AG04449 (cell line): Measurements from ENCODE around the gene TES.

Experiments used
- CTCF ChIA-PET: fragments of 350-600 bp; formaldehyde crosslinking; extraction: SDS; loops from one replicate; lab custom pipeline; 2021; ENCODE audit warnings: antibody characterized with exemption; lab: Yijun Ruan, JAX
- POLR2A ChIA-PET: fragments of 400-600, 350-600 bp; formaldehyde crosslinking; extraction: SDS; loops from one replicate; lab custom pipeline; 2020; ENCODE audit warnings: antibody characterized with exemption, inconsistent platforms; lab: Yijun Ruan, JAX
- DNase-seq: peaks from one replicate; pipeline ENCODE4 v3.0.0-alpha.2; 2010; ENCODE audit warnings: low read depth, low spot score
- H3K4me3 ChIP-seq: 2 replicates; pipeline ENCODE4 v1.5.1; 2011; ENCODE audit warnings: low read depth, mild to moderate bottlenecking, control low read depth, low read length
- CTCF ChIP-seq: IDR thresholded peaks from one replicate; pipeline ENCODE4 v1.5.1; 2011; ENCODE audit warnings: mild to moderate bottlenecking, moderate library complexity, low read length, control low read depth, inconsistent platforms; ENCODE audit not compliant: insufficient read depth; ENCODE audit errors: missing control alignments

TES gene

DNA sequence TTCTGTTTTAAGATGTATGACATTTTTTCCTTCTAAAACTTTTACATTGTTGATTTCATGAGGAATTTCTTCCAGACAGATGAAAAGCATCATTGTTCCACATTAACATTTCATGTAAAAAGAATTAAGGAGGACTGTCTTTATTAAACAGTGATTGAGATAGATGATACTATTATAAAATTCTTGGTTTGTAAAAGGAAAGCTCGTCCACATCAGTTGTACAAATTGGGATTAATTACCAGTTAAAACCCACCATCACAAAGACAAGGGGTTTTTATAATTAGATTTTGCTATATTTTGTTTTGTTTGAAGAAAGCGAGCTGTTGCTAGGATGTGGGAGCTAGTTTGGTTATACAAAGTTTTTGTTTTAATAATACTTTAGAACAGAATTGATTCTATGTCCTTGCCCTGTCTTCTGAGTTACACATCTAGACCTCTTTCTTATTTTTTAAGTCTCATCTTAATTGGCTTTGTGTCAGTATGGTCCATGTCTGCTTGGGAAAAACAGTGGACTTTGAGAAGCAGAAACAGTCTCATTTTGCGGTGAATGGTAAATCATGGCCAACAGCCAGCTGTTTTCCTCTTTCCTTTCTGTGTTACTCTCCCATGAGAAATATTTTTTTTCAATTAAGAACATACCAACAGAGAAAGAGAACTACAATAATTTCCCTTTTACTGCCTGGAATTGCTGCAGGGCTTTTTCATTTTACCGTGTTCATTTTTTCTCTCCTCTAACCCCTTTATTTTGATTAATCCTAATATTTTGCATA, 3.2 kb downstream of the TES start:
- no peak for TF ChIP-seq CTCF
- CTCF ChIA-PET: interaction anchor here (0.7 to 2.4 kb wide), 2 partner anchors 22 to 313 kb away, joined by 3 to 10 read pairs; no protein-coding TSS in a partner anchor
- no peak for DNase-seq
- POLR2A ChIA-PET: no interaction called here
- H3K4me3 ChIP-seq: peak overlapping the region; percentile 80

DNA sequence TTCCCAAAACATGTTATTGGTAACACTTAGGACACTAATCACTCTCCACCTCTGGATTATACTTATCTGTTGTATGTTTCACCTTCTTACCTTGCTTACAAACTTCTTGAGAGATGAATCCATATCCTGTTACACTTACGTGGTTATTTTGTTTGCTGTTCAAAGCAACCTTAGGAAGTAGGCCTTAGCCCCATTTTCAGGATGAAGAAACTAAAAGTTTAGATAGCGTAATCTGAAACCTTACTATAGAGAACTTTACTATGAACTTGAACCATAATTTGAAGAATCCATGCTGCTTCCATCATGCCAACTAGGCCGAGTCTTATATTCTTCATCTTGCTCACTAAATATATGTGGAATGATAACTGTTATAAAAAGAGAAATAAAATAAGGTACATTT, 4.6 kb downstream of the TES start:
- POLR2A ChIA-PET: no interaction called here
- CTCF ChIA-PET: interaction anchor here (1.0 to 3.5 kb wide), 2 partner anchors 21 to 26 kb away, joined by 3 to 17 read pairs; no protein-coding TSS in a partner anchor
- DNase-seq: no peak
- H3K4me3 ChIP-seq: no peak overlapping the region
- no peak for TF ChIP-seq CTCF

- ChIA-PET POLR2A (interaction anchor here (0.6 kb wide), 1 partner anchor 27 kb away, joined by 4 read pairs; no protein-coding TSS in a partner anchor), CTCF (interaction anchor here (0.6 to 5.5 kb wide), 7 partner anchors 10 to 311 kb away, joined by 3 to 34 read pairs (median 5); no protein-coding TSS in a partner anchor)
- no peak for DNase-seq
- H3K4me3 ChIP-seq: no peak overlapping the region
- TF ChIP-seq CTCF: no peak
Observed at GRCh38 chr7:116215551-116215950, 5.2 kb downstream of the TES start.

- no peak for TF ChIP-seq CTCF
- no peak for DNase-seq
- H3K4me3 ChIP-seq: no peak overlapping the region
- ChIA-PET POLR2A (no interaction called here), CTCF (interaction anchor here (1.0 to 5.5 kb wide), 9 partner anchors 9 to 372 kb away, joined by 3 to 34 read pairs (median 5); no protein-coding TSS in a partner anchor)
Observed at GRCh38 chr7:116216956-116217571, 6.7 kb downstream of the TES start.

DNA sequence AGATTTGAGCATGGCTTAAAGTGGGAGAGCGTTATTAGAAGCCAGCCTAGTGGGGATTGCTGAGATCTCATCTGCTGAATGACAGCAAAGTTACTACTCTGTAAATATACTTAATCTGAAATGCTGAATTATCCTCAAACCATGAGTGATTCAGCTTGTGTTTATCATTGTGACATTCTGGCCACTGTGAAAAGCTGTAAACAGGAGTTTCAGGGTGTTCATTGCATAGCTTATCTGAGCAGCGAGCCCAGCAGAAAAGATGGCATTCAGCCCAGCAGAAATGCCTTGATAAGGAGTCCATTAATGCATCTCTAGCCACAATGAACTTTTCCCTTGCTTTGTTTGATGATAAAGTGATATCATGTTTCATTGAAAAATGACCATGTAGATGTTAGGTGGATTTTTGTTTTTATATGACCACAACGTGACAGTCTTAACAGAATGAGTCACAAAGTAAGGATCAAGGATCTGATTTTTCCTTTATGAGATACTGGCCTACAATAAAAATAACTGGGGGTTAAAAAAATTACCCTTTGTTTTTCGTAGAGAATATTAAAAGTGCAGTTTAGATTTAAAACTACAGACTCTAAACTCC, 7.8 kb downstream of the TES start:
- CTCF ChIA-PET: interaction anchor here (1.0 to 5.5 kb wide), 4 partner anchors 8 to 45 kb away, joined by 3 to 34 read pairs (median 12); no protein-coding TSS in a partner anchor
- POLR2A ChIA-PET: interaction anchor here (0.6 kb wide), 1 partner anchor 37 kb away, joined by 3 read pairs; no protein-coding TSS in a partner anchor
- DNase-seq: no peak
- TF ChIP-seq CTCF: no peak
- no peak overlapping the region for H3K4me3 ChIP-seq
